Lower leg skin (tissue), 3 donors: ENCODE data around the gene PDGFD.

Source experiments
- CTCF ChIP-seq, 3 donors: fragments of 450-650 bp; IDR thresholded peaks; one replicate each; pipeline ENCODE4 v1.5.1; 2016; ENCODE audit warnings: antibody characterized with exemption in 3 of 3, mild to moderate bottlenecking in 3 of 3, moderate library complexity in 2 of 3
- POLR2A ChIP-seq, 2 donors: fragments of 450-650 bp; IDR thresholded peaks; one replicate each; pipeline ENCODE4 v1.6.1; 2016 to 2017; ENCODE audit warnings: antibody characterized with exemption in 2 of 2, mild to moderate bottlenecking in 1 of 2, moderate library complexity in 1 of 2

- TF ChIP-seq CTCF (IDR thresholded peaks at IDR 0.05) (no peak), POLR2A (IDR thresholded peaks at IDR 0.05) (no peak)
Observed at GRCh38 chr11:103897160-103897936, 266.6 kb downstream of the PDGFD start.
